K562 (cell line): ENCODE data around the gene DBF4B. TPM values are rescaled to one million over a fixed set of nuclear protein-coding genes. Genes with fewer than 3 reads are reported as not detected.

Experiments
- CAMTA2 ChIP-seq: fragments of 250-450 bp; sonication (Bioruptor Pico); conservative IDR thresholded peaks from 2 replicates; pipeline ENCODE4 v1.5.1; 2022
- CREB1 ChIP-seq, 2 experiments: sonication (generic) in 1 of 2; formaldehyde crosslinking in 1 of 2; IDR thresholded peaks; 2 replicates each; pipeline versions ENCODE4 v1.6.1 to v1.8.0; 2012 to 2022; ENCODE audit warnings: inconsistent platforms in 1 of 2, mild to moderate bottlenecking in 1 of 2, missing genetic modification reagents in 1 of 2, moderate library complexity in 1 of 2
- CXXC5 ChIP-seq: fragments of 250-450 bp; sonication (Bioruptor Pico); IDR thresholded peaks from 2 replicates; pipeline ENCODE4 v1.8.0; 2022; ENCODE audit warnings: inconsistent platforms, mild to moderate bottlenecking, moderate library complexity
- EP300 ChIP-seq: IDR thresholded peaks from 2 replicates; pipeline ENCODE4 v1.6.1; 2012; ENCODE audit warnings: low read length, improper control_type of control experiment
- GTF2E2 ChIP-seq: fragments of 200-800 bp; sonication (Bioruptor generic); IDR thresholded peaks from 2 replicates; pipeline ENCODE4 v1.6.1; 2016; ENCODE audit warnings: missing genetic modification characterization, missing compliant biosample characterization
- HIVEP1 ChIP-seq: fragments of 250-450 bp; sonication (Bioruptor Pico); IDR thresholded peaks from 2 replicates; pipeline ENCODE4 v1.4.0; 2020; ENCODE audit warnings: mild to moderate bottlenecking
- KHSRP ChIP-seq: fragments of 450-650 bp; IDR thresholded peaks from 2 replicates; pipeline ENCODE4 v1.6.1; 2017
- KLF1 ChIP-seq: fragments of 450-650 bp; IDR thresholded peaks from 2 replicates; pipeline ENCODE4 v1.6.1; 2016; ENCODE audit warnings: missing genetic modification characterization, missing compliant biosample characterization
- SAFB ChIP-seq: fragments of 200-400 bp; formaldehyde crosslinking; IDR thresholded peaks from 2 replicates; pipeline ENCODE4 v1.6.1; 2017; ENCODE audit warnings: low read depth, low read length, borderline replicate concordance
- TAL1 ChIP-seq: fragments of 450-650 bp; IDR thresholded peaks from 2 replicates; pipeline ENCODE4 v1.6.1; 2016; ENCODE audit warnings: mild to moderate bottlenecking
- ZNF133 ChIP-seq: fragments of 250-450 bp; sonication (Bioruptor Pico); IDR thresholded peaks from 2 replicates; pipeline ENCODE4 v1.4.0; 2020; ENCODE audit warnings: mild to moderate bottlenecking
- ZNF586 ChIP-seq: fragments of 450-650 bp; formaldehyde crosslinking; conservative IDR thresholded peaks from 2 replicates; pipeline ENCODE4 v1.4.0; 2020; ENCODE audit warnings: mild to moderate bottlenecking, moderate library complexity
- polyA plus RNA-seq, 8 experiments: library from polyadenylated mRNA; depleted of rRNA in 4 of 8; stranded (reverse) in 5 of 8; unstranded in 3 of 8; fragments of >200 nt; fragmentation: Nextera tagmentation in 2 of 8; fragmentation: Illumina TruSeq in 1 of 8; extraction: Ambion mirVana in 2 of 8; extraction: Trizol in 1 of 8; gene quantifications; 2 replicates each; pipeline versions ENCODE4 v1.2.1 to v1.2.3, GENCODE V29; 2011 to 2014; ENCODE audit warnings: inconsistent platforms in 1 of 8, missing spikeins in 1 of 8
- total RNA-seq, 7 experiments: library from RNA; depleted of rRNA in 6 of 7; stranded (reverse); fragments of >200 nt in 6 of 7; fragmentation: Illumina TruSeq in 2 of 7; extraction: Trizol in 2 of 7; gene quantifications; 2 replicates each; pipeline versions ENCODE4 v1.2.1 to v1.2.3, GENCODE V29; 2011 to 2021; ENCODE audit warnings: low replicate concordance in 1 of 7
- TF ChIP-seq, protein P1 (sequence below), 2 experiments: fragments of 450-650 bp; formaldehyde crosslinking in 1 of 2; IDR thresholded peaks; 2 replicates each; pipeline versions ENCODE4 v1.4.0 to v1.6.1; 2014 to 2020; ENCODE audit warnings: mild to moderate bottlenecking in 2 of 2, borderline replicate concordance in 1 of 2, low read depth in 1 of 2
- TF ChIP-seq, protein P2 (sequence below): fragments of 450-650 bp; formaldehyde crosslinking; IDR thresholded peaks from 2 replicates; pipeline ENCODE4 v1.4.0; 2022; ENCODE audit warnings: mild to moderate bottlenecking, moderate library complexity
- TF ChIP-seq, protein P3 (sequence below): fragments of 250-450 bp; sonication (Bioruptor Pico); IDR thresholded peaks from 2 replicates; pipeline ENCODE4 v1.4.0; 2020
- TF ChIP-seq, protein P4 (sequence below): fragments of 450-650 bp; formaldehyde crosslinking; IDR thresholded peaks from 2 replicates; pipeline ENCODE4 v1.4.0; 2020; ENCODE audit warnings: mild to moderate bottlenecking, mixed read lengths

The DBF4B gene
- total and polyA plus RNA-seq, 9 of the 15 experiments (the other 6 are each of a cell fraction or from before 2014, with no cell fraction given) = 2.5 to 26.9 (median 14.6) TPM

DNA sequence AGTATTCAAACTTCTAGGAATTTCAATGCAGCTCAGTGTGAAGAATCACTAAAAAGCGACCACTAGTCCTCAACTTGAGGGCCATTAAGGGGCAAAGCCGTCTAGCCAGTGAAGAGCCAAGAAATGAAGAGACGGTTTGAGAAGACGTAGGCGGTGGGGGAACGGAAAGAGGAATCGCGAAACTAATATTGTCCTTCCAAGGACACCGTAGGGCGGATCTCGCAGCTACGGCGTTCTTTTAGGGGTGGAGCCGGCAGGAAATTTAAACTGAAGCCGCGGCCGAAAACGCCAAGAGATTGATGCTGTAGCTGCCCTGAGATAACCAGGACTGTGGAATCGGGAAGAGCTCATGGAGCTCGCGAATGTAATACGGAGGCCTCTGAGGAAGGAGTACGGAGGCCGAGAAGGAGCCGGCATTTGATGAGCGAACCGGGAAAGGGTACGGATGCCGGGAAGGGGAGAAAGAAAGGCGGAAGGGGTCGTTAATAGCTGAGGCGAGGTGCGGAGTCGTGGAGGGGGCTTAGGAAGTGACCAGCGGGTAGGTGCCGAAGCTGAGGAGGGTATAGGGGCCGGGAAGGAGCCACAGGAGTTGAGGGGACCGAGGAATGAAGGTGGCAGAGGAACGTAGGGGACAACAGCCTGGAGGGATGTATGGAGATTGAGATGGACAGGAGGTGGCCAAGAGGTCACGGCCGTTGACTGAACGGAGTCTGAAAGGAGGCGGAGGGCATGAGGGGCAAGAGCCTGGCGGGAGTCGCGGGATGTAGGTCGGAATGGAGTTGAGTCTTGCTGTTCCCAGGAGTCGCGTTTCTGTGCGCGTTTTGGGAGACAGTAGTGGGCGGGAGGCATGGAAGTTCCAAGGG lies at the start of gene DBF4B (continued):
- TF ChIP-seq, protein P1, sequence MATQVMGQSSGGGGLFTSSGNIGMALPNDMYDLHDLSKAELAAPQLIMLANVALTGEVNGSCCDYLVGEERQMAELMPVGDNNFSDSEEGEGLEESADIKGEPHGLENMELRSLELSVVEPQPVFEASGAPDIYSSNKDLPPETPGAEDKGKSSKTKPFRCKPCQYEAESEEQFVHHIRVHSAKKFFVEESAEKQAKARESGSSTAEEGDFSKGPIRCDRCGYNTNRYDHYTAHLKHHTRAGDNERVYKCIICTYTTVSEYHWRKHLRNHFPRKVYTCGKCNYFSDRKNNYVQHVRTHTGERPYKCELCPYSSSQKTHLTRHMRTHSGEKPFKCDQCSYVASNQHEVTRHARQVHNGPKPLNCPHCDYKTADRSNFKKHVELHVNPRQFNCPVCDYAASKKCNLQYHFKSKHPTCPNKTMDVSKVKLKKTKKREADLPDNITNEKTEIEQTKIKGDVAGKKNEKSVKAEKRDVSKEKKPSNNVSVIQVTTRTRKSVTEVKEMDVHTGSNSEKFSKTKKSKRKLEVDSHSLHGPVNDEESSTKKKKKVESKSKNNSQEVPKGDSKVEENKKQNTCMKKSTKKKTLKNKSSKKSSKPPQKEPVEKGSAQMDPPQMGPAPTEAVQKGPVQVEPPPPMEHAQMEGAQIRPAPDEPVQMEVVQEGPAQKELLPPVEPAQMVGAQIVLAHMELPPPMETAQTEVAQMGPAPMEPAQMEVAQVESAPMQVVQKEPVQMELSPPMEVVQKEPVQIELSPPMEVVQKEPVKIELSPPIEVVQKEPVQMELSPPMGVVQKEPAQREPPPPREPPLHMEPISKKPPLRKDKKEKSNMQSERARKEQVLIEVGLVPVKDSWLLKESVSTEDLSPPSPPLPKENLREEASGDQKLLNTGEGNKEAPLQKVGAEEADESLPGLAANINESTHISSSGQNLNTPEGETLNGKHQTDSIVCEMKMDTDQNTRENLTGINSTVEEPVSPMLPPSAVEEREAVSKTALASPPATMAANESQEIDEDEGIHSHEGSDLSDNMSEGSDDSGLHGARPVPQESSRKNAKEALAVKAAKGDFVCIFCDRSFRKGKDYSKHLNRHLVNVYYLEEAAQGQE (IDR thresholded peaks at IDR 0.05; ENCODE audit: borderline replicate concordance) = no peak
- TF ChIP-seq, protein P1 (CRISPR knock-in tag; IDR thresholded peaks at IDR 0.05; ENCODE audit: low read depth) = no peak
- peak; percentile 58; the same call in 1 of the 2 replicates for TF ChIP-seq EP300
- peak; percentile 37; the same call in 1 of the 2 replicates for TF ChIP-seq GTF2E2 (tag)
- TF ChIP-seq KHSRP = no peak
- TF ChIP-seq, protein P2, sequence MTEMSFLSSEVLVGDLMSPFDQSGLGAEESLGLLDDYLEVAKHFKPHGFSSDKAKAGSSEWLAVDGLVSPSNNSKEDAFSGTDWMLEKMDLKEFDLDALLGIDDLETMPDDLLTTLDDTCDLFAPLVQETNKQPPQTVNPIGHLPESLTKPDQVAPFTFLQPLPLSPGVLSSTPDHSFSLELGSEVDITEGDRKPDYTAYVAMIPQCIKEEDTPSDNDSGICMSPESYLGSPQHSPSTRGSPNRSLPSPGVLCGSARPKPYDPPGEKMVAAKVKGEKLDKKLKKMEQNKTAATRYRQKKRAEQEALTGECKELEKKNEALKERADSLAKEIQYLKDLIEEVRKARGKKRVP (CRISPR knock-in tag) = no peak
- TF ChIP-seq, protein P3, sequence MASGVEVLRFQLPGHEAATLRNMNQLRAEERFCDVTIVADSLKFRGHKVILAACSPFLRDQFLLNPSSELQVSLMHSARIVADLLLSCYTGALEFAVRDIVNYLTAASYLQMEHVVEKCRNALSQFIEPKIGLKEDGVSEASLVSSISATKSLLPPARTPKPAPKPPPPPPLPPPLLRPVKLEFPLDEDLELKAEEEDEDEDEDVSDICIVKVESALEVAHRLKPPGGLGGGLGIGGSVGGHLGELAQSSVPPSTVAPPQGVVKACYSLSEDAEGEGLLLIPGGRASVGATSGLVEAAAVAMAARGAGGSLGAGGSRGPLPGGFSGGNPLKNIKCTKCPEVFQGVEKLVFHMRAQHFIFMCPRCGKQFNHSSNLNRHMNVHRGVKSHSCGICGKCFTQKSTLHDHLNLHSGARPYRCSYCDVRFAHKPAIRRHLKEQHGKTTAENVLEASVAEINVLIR = no peak
- no peak for TF ChIP-seq CAMTA2
- TF ChIP-seq SAFB = no peak
- TF ChIP-seq TAL1 = no peak
- no peak for TF ChIP-seq HIVEP1 (CRISPR knock-in tag)
- no peak for TF ChIP-seq ZNF133 (CRISPR knock-in tag)
- TF ChIP-seq KLF1 (tag) = no peak
- TF ChIP-seq CREB1 (IDR thresholded peaks at IDR 0.05) = no peak; the same call in none of the 2 replicates
- peak; percentile 38; the same call in 1 of the 2 replicates for TF ChIP-seq CREB1 (CRISPR knock-in tag; IDR thresholded peaks at IDR 0.05)
- TF ChIP-seq, protein P4, sequence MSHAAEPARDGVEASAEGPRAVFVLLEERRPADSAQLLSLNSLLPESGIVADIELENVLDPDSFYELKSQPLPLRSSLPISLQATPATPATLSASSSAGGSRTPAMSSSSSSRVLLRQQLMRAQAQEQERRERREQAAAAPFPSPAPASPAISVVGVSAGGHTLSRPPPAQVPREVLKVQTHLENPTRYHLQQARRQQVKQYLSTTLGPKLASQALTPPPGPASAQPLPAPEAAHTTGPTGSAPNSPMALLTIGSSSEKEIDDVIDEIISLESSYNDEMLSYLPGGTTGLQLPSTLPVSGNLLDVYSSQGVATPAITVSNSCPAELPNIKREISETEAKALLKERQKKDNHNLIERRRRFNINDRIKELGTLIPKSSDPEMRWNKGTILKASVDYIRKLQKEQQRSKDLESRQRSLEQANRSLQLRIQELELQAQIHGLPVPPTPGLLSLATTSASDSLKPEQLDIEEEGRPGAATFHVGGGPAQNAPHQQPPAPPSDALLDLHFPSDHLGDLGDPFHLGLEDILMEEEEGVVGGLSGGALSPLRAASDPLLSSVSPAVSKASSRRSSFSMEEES (CRISPR knock-in tag) = no peak
- TF ChIP-seq CXXC5 (CRISPR knock-in tag) = peak; percentile 100
- TF ChIP-seq ZNF586 = no peak
